Suprapubic skin (tissue), 4 donors: ENCODE results near the gene TIMM44. TPM values are rescaled to one million over a fixed set of nuclear protein-coding genes. Genes with fewer than 3 reads are reported as not detected.

Experiments used
- DNase-seq, 2 donors: peaks; one replicate each; pipeline ENCODE4 v3.0.0-alpha.2; 2019; ENCODE audit warnings: low spot score in 2 of 2
- H3K27ac ChIP-seq: fragments of 200-600 bp; sonication (generic); one replicate; pipeline ENCODE4 v1.5.1; 2019
- H3K27me3 ChIP-seq: fragments of 200-600 bp; sonication (generic); one replicate; pipeline ENCODE4 v1.5.1; 2019
- H3K36me3 ChIP-seq: fragments of 200-600 bp; sonication (generic); one replicate; pipeline ENCODE4 v1.5.1; 2019
- H3K4me1 ChIP-seq: fragments of 200-600 bp; sonication (generic); one replicate; pipeline ENCODE4 v1.5.1; 2019
- H3K4me3 ChIP-seq: fragments of 200-600 bp; sonication (generic); one replicate; pipeline ENCODE4 v1.5.1; 2019; ENCODE audit warnings: mild to moderate bottlenecking
- H3K9me3 ChIP-seq: fragments of 200-600 bp; sonication (generic); one replicate; pipeline ENCODE4 v1.5.1; 2019
- EP300 ChIP-seq: sonication (generic); formaldehyde crosslinking; IDR thresholded peaks from one replicate; pipeline ENCODE4 v1.6.1; 2017; ENCODE audit warnings: antibody characterized with exemption
- POLR2A ChIP-seq, 2 donors: fragments of 450-650 bp; IDR thresholded peaks; one replicate each; pipeline ENCODE4 v1.6.1; 2017; ENCODE audit warnings: antibody characterized with exemption in 2 of 2, mild to moderate bottlenecking in 2 of 2, moderate library complexity in 2 of 2
- POLR2AphosphoS5 ChIP-seq, 3 donors: sonication (generic); formaldehyde crosslinking; IDR thresholded peaks; one replicate each; pipeline ENCODE4 v1.6.1; 2017; ENCODE audit warnings: antibody characterized with exemption in 3 of 3
- WGBS: methylation state at CpG from one replicate; pipeline ENCODE4 v1.1.5; 2018; 5-methylcytosine and 5-hydroxymethylcytosine counted together
- total RNA-seq, 4 donors: library from RNA; depleted of rRNA; stranded (reverse); fragments of >200 nt; gene quantifications; one replicate each; pipeline ENCODE4 v1.1.0, GENCODE V29; 2016
- TF ChIP-seq, protein P1 (sequence below), 2 donors: fragments of 200-600 bp in 1 of 2; fragments of 450-650 bp in 1 of 2; sonication (generic) in 1 of 2; IDR thresholded peaks; one replicate each; pipeline ENCODE4 v1.5.1; 2016 to 2019; ENCODE audit warnings: antibody characterized with exemption in 2 of 2, mild to moderate bottlenecking in 1 of 2, moderate library complexity in 1 of 2

TIMM44 gene
- total RNA-seq, 4 donors from 2014 or later = 34.6 to 85.1 (median 54.5) TPM

GRCh38 chr19:7915250-7916102 lies 28.0 kb downstream of the TIMM44 start:
- peaks cover 50% of the 10 kb centered on the region for H3K27me3 ChIP-seq
- TF ChIP-seq POLR2AphosphoS5 (IDR thresholded peaks at IDR 0.05) (no peak), EP300 (no peak), POLR2A (IDR thresholded peaks at IDR 0.05) (no peak)
- TF ChIP-seq, protein P1, sequence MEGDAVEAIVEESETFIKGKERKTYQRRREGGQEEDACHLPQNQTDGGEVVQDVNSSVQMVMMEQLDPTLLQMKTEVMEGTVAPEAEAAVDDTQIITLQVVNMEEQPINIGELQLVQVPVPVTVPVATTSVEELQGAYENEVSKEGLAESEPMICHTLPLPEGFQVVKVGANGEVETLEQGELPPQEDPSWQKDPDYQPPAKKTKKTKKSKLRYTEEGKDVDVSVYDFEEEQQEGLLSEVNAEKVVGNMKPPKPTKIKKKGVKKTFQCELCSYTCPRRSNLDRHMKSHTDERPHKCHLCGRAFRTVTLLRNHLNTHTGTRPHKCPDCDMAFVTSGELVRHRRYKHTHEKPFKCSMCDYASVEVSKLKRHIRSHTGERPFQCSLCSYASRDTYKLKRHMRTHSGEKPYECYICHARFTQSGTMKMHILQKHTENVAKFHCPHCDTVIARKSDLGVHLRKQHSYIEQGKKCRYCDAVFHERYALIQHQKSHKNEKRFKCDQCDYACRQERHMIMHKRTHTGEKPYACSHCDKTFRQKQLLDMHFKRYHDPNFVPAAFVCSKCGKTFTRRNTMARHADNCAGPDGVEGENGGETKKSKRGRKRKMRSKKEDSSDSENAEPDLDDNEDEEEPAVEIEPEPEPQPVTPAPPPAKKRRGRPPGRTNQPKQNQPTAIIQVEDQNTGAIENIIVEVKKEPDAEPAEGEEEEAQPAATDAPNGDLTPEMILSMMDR (IDR thresholded peaks at IDR 0.05) = no peak
- peaks cover 29% of the 10 kb centered on the region for H3K36me3 ChIP-seq
- no peak overlapping the region for H3K27ac ChIP-seq
- no peaks in the 10 kb centered on the region for H3K9me3 ChIP-seq
- H3K4me1 ChIP-seq = peaks cover 56% of the 10 kb centered on the region
- H3K4me3 ChIP-seq = peak overlapping the region; percentile 45
- no peak for DNase-seq
- WGBS = 48% methylated on average over 21 of the region's 24 CpGs

DNA sequence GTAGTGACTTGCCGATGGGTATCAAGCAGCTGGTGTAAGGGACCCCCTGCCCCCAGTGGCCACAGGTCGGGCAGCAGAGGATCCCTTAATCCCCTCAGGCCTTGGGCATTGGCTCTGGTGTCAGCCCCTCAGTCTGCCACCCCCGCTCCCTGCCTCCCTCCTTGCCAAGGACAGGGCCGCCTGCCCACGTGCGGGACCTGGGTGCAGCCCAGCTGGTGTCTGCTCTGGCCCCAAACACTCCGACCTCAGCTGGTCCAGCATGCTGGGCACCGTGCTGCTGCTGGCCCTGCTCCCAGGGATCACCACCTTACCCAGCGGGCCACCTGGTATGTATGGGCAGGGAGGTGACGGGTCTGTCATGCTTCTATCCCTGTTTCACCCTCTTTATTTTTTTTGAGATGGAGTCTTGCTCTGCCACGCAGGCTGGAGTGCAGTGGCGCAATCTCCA lies 28.8 kb downstream of the TIMM44 start, which contains the start of gene TGFBR3L:
TGFBR3L (plus strand) TSS at position 233 of the 448 bp plus-strand sequence.
- TF ChIP-seq, protein P1 (IDR thresholded peaks at IDR 0.05) = no peak
- TF ChIP-seq EP300 (no peak), POLR2A (IDR thresholded peaks at IDR 0.05) (no peak), POLR2AphosphoS5 (IDR thresholded peaks at IDR 0.05) (no peak)
- Histone ChIP-seq H3K9me3 (no peaks in the 10 kb centered on the region), H3K4me1 (peaks cover 51% of the 10 kb centered on the region), H3K27me3 (peaks cover 50% of the 10 kb centered on the region), H3K27ac (no peak within 1 kb of the TSS), H3K36me3 (peaks cover 38% of the 10 kb centered on the region), H3K4me3 (no peak within 1 kb of the TSS)
- no peak for DNase-seq
- 60% methylated on average over 10 of the region's 12 CpGs for WGBS

GRCh38 chr19:7914099-7914498 lies 29.4 kb downstream of the TIMM44 start:
- H3K4me3 ChIP-seq = no peak overlapping the region

DNA sequence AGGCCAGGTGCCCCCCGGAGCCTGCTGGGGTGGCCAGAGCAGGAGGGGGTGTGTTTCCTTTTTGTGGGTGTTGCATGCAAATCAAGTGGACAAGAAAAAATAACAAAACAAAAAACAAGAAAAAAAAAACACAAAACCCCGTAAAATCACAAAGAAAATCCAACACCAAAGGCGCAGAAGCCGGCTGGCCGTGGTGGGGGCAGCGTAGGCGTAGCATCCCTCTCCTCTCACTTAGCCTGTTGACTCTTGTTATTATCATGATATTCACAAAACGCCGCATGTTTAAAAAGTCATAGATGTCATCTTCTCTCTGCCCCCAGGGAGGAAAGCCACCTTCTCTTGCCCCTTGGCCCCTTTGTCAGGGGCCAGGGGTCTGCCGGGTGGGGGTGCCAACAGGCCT lies 29.8 kb downstream of the TIMM44 start:
- Histone ChIP-seq H3K4me3 (no peak overlapping the region), H3K36me3 (peaks cover 46% of the 10 kb centered on the region), H3K27ac (no peak overlapping the region), H3K27me3 (peaks cover 44% of the 10 kb centered on the region), H3K4me1 (peaks cover 49% of the 10 kb centered on the region), H3K9me3 (no peaks in the 10 kb centered on the region)
- no peak for DNase-seq
- 84% methylated on average over 10 of the region's 10 CpGs for WGBS
- TF ChIP-seq, protein P1 (IDR thresholded peaks at IDR 0.05) = no peak
- no peak for TF ChIP-seq POLR2AphosphoS5 (IDR thresholded peaks at IDR 0.05)
- TF ChIP-seq EP300 = no peak
- TF ChIP-seq POLR2A (IDR thresholded peaks at IDR 0.05) = no peak

More at GRCh38 chr19:7914099-7914498, 29.4 kb downstream of the TIMM44 start:
- Histone ChIP-seq H3K36me3 (peaks cover 43% of the 10 kb centered on the region), H3K4me1 (peaks cover 50% of the 10 kb centered on the region), H3K27me3 (peaks cover 48% of the 10 kb centered on the region), H3K27ac (no peak overlapping the region), H3K9me3 (no peaks in the 10 kb centered on the region)
- 65% methylated on average over 12 of the region's 12 CpGs for WGBS
- TF ChIP-seq, protein P1 (IDR thresholded peaks at IDR 0.05) = no peak
- TF ChIP-seq POLR2A (IDR thresholded peaks at IDR 0.05) = no peak
- no peak for TF ChIP-seq POLR2AphosphoS5 (IDR thresholded peaks at IDR 0.05)
- no peak for DNase-seq
